Adrenal gland (tissue), 5 donors: Measurements from ENCODE around the gene AQP3.

Experiments
- CTCF ChIP-seq, 6 experiments: fragments of 450-650 bp in 4 of 6; fragments of 200-600 bp in 2 of 6; sonication (generic) in 1 of 6; IDR thresholded peaks; 1 replicate in 5 of 6; 2 replicates in 1 of 6; pipeline versions ENCODE4 v1.5.1 to v1.8.0; 2016 to 2021; ENCODE audit warnings: antibody characterized with exemption in 6 of 6, mild to moderate bottlenecking in 2 of 6, moderate library complexity in 1 of 6
- POLR2A ChIP-seq, 2 donors: fragments of 450-650 bp; IDR thresholded peaks; one replicate each; pipeline ENCODE4 v1.6.1; 2017; ENCODE audit warnings: antibody characterized with exemption in 2 of 2, mild to moderate bottlenecking in 2 of 2, moderate library complexity in 1 of 2
- donor health status: DM: no; HTN: no; CAD: no.

- no peak for TF ChIP-seq CTCF (IDR thresholded peaks at IDR 0.05)
- no peak for TF ChIP-seq POLR2A (IDR thresholded peaks at IDR 0.05)
These were observed 7.2 kb downstream of the AQP3 start for GRCh38 chr9:33440204-33440603.
